CD14-positive monocyte (primary cell): Measurements from ENCODE around the gene ZNF557. TPM values are rescaled to one million over a fixed set of nuclear protein-coding genes. Genes with fewer than 3 reads are reported as not detected.
A peak's percentile ranks its signal among the peaks of the same experiment; 100 is the strongest.

ENCODE experiments used
- DNase-seq, 3 donors: peaks; one replicate each; pipeline ENCODE4 v3.0.0-alpha.2; 2011 to 2022
- H2AFZ ChIP-seq: 2 replicates; pipeline ENCODE4 v1.6.0; 2012; ENCODE audit warnings: mild to moderate bottlenecking, low read depth, low read length, inconsistent platforms; ENCODE audit not compliant: insufficient read depth, poor library complexity, severe bottlenecking
- H3K27ac ChIP-seq, 2 donors: 1 replicate in 1 of 2; 2 replicates in 1 of 2; pipeline ENCODE4 v1.5.1; 2012 to 2013; ENCODE audit warnings: low read length in 2 of 2, control low read depth in 1 of 2, inconsistent platforms in 1 of 2, low read depth in 1 of 2, mild to moderate bottlenecking in 1 of 2
- H3K27me3 ChIP-seq, 2 donors: one replicate each; pipeline versions ENCODE4 v1.6.0 to v1.6.1; 2011 to 2013; ENCODE audit warnings: low read length in 2 of 2; ENCODE audit not compliant: control insufficient read depth in 2 of 2, insufficient read depth in 2 of 2
- H3K36me3 ChIP-seq, 2 donors: replicated peaks in 1 of 2; 1 replicate in 1 of 2; 2 replicates in 1 of 2; pipeline versions ENCODE4 v1.5.1 to v1.6.1; 2012 to 2013; ENCODE audit warnings: low read length in 2 of 2, control low read depth in 1 of 2, inconsistent platforms in 1 of 2, mild to moderate bottlenecking in 1 of 2; ENCODE audit not compliant: insufficient read depth in 2 of 2, control insufficient read depth in 1 of 2
- H3K4me1 ChIP-seq, 2 donors: 1 replicate in 1 of 2; 2 replicates in 1 of 2; pipeline versions ENCODE4 v1.5.1 to v1.6.1; 2012 to 2013; ENCODE audit warnings: low read length in 2 of 2, control low read depth in 1 of 2, inconsistent platforms in 1 of 2, mild to moderate bottlenecking in 1 of 2, moderate library complexity in 1 of 2; ENCODE audit not compliant: insufficient read depth in 2 of 2, control insufficient read depth in 1 of 2
- H3K4me2 ChIP-seq: replicated peaks from 2 replicates; pipeline ENCODE3; 2012; ENCODE audit warnings: low read length, moderate library complexity, mild to moderate bottlenecking; ENCODE audit not compliant: poor library complexity, severe bottlenecking; ENCODE audit errors: extremely low read depth
- H3K4me3 ChIP-seq, 3 experiments: fragments of 200-600 bp in 1 of 3; sonication (generic) in 1 of 3; replicated peaks in 1 of 3; 1 replicate in 2 of 3; 2 replicates in 1 of 3; pipeline ENCODE4 v1.5.1; 2011 to 2013; ENCODE audit warnings: low read length in 3 of 3, mild to moderate bottlenecking in 3 of 3, control low read depth in 2 of 3, low read depth in 2 of 3, inconsistent platforms in 1 of 3, moderate library complexity in 1 of 3
- H3K79me2 ChIP-seq: 2 replicates; pipeline ENCODE4 v1.6.0; 2012; ENCODE audit warnings: mild to moderate bottlenecking, control low read depth, inconsistent platforms, low read length, moderate library complexity; ENCODE audit not compliant: insufficient read depth
- H3K9ac ChIP-seq: 2 replicates; pipeline ENCODE4 v1.6.0; 2017; ENCODE audit warnings: low read length, mild to moderate bottlenecking; ENCODE audit not compliant: insufficient read depth, poor library complexity, severe bottlenecking
- H3K9me3 ChIP-seq, 2 donors: replicated peaks in 1 of 2; 1 replicate in 1 of 2; 2 replicates in 1 of 2; pipeline versions ENCODE4 v1.5.1 to v1.6.1; 2012 to 2013; ENCODE audit warnings: low read length in 2 of 2, control low read depth in 1 of 2; ENCODE audit not compliant: control insufficient read depth in 1 of 2, insufficient read depth in 1 of 2
- H4K20me1 ChIP-seq: 2 replicates; pipeline ENCODE4 v1.6.0; 2012; ENCODE audit warnings: mild to moderate bottlenecking, low read length, control low read depth, moderate library complexity; ENCODE audit not compliant: insufficient read depth
- H3K27ac Mint-ChIP-seq, 7 donors: one replicate each; pipeline ENCODE4 v1.8.0; 2020; ENCODE audit warnings: mild to moderate bottlenecking in 7 of 7, mixed read lengths in 7 of 7, moderate library complexity in 6 of 7, inconsistent platforms in 2 of 7
- H3K27me3 Mint-ChIP-seq, 3 donors: one replicate each; pipeline ENCODE4 v1.8.0; 2021 to 2022; ENCODE audit warnings: low read depth in 3 of 3, mild to moderate bottlenecking in 3 of 3, mixed read lengths in 3 of 3, moderate library complexity in 3 of 3, inconsistent platforms in 1 of 3
- H3K36me3 Mint-ChIP-seq, 2 donors: one replicate each; pipeline ENCODE4 v1.8.0; 2020; ENCODE audit warnings: mixed read lengths in 2 of 2, inconsistent platforms in 1 of 2, mild to moderate bottlenecking in 1 of 2
- H3K4me1 Mint-ChIP-seq: one replicate; pipeline ENCODE4 v1.8.0; 2020; ENCODE audit warnings: mild to moderate bottlenecking, mixed read lengths
- H3K4me3 Mint-ChIP-seq, 2 donors: one replicate each; pipeline ENCODE4 v1.8.0; 2020; ENCODE audit warnings: mild to moderate bottlenecking in 2 of 2, mixed read lengths in 2 of 2, moderate library complexity in 1 of 2
- H3K9me3 Mint-ChIP-seq, 7 donors: one replicate each; pipeline ENCODE4 v1.8.0; 2020 to 2022; ENCODE audit warnings: mixed read lengths in 7 of 7, mild to moderate bottlenecking in 6 of 7, moderate library complexity in 6 of 7, inconsistent platforms in 2 of 7
- WGBS: methylation state at CpG from one replicate; pipeline ENCODE4 v1.1.5; 2013; ENCODE audit warnings: missing lambda C conversion rate; ENCODE audit not compliant: insufficient coverage; 5-methylcytosine and 5-hydroxymethylcytosine counted together
- intact Hi-C, 2 donors: fragments of 100-400 bp; cut with micrococcal nuclease; formaldehyde crosslinking; loops; one replicate each; pipeline versions ENCODE4 v1.15.0 to v1.15.1; 2023
- polyA plus RNA-seq, 3 donors: library from polyadenylated mRNA; depleted of rRNA in 1 of 3; unstranded in 2 of 3; stranded (reverse) in 1 of 3; fragments of 300-500 nt in 2 of 3; fragments of >200 nt in 1 of 3; fragmentation: Illumina TruSeq in 2 of 3; gene quantifications; 1 replicate in 2 of 3; 2 replicates in 1 of 3; pipeline ENCODE4 v1.2.3, GENCODE V29; 2012 to 2021
- TF ChIP-seq, protein P1 (sequence below): fragments of 200-600 bp; IDR thresholded peaks from one replicate; pipeline ENCODE4 v1.8.0; 2022; ENCODE audit warnings: antibody characterized with exemption, mild to moderate bottlenecking

The ZNF557 gene
- polyA plus RNA-seq, 3 donors: 0.87 to 3.4 (median 1.7) TPM

DNA sequence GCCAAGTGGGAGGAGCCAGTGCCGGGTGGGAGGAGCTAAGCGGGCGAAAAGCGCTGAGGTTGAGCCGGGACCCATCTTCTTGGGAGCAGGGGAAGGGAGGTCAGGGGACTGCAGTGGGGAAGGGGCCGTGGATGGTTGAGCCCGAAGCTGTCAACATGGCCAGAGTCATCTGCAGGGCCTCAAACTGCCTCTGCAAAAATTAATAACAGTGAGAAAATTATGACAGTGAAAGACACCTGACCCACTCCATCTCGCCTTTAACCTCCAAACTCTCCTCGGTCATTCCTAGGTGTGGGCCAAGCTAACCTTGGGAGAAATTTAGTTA is 30.1 kb downstream of the ZNF557 start:
- Histone ChIP-seq H2AFZ (peak overlapping the region; percentile 80), H3K27ac (peak overlapping the region; percentile 80), H3K36me3 (no peaks in the 10 kb centered on the region), H3K79me2 (no peaks in the 10 kb centered on the region), H3K4me1 (peaks cover 12 to 25% of the 10 kb centered on the region in 2 donors), H3K4me3 (peak overlapping the region; percentile 41 to 80 (median 45)), H3K9ac (peak overlapping the region; percentile 77), H3K27me3 (no peaks in the 10 kb centered on the region), H4K20me1 (no peaks in the 10 kb centered on the region), H3K9me3 (peaks cover 30 to 37% of the 10 kb centered on the region in 2 donors), H3K4me2 (peak overlapping the region; percentile 89)
- TF ChIP-seq, protein P1, sequence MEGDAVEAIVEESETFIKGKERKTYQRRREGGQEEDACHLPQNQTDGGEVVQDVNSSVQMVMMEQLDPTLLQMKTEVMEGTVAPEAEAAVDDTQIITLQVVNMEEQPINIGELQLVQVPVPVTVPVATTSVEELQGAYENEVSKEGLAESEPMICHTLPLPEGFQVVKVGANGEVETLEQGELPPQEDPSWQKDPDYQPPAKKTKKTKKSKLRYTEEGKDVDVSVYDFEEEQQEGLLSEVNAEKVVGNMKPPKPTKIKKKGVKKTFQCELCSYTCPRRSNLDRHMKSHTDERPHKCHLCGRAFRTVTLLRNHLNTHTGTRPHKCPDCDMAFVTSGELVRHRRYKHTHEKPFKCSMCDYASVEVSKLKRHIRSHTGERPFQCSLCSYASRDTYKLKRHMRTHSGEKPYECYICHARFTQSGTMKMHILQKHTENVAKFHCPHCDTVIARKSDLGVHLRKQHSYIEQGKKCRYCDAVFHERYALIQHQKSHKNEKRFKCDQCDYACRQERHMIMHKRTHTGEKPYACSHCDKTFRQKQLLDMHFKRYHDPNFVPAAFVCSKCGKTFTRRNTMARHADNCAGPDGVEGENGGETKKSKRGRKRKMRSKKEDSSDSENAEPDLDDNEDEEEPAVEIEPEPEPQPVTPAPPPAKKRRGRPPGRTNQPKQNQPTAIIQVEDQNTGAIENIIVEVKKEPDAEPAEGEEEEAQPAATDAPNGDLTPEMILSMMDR: no peak
- H3K27ac Mint-ChIP-seq: peak overlapping the region; percentile 91 to 96 (median 95)
- WGBS: 0% methylated on average over 5 of the region's 9 CpGs
- peaks cover 4 to 11% (median 7%) of the 10 kb centered on the region in 3 donors for H3K27me3 Mint-ChIP-seq
- H3K36me3 Mint-ChIP-seq: peaks cover 3 to 5% of the 10 kb centered on the region in 2 donors
- no peak for DNase-seq
- H3K9me3 Mint-ChIP-seq: peaks cover 24 to 43% (median 39%) of the 10 kb centered on the region in 7 donors
- intact Hi-C loops: no loop called here
- H3K4me1 Mint-ChIP-seq: peaks cover 15% of the 10 kb centered on the region
- peak overlapping the region; percentile 84 to 94 for H3K4me3 Mint-ChIP-seq

DNA sequence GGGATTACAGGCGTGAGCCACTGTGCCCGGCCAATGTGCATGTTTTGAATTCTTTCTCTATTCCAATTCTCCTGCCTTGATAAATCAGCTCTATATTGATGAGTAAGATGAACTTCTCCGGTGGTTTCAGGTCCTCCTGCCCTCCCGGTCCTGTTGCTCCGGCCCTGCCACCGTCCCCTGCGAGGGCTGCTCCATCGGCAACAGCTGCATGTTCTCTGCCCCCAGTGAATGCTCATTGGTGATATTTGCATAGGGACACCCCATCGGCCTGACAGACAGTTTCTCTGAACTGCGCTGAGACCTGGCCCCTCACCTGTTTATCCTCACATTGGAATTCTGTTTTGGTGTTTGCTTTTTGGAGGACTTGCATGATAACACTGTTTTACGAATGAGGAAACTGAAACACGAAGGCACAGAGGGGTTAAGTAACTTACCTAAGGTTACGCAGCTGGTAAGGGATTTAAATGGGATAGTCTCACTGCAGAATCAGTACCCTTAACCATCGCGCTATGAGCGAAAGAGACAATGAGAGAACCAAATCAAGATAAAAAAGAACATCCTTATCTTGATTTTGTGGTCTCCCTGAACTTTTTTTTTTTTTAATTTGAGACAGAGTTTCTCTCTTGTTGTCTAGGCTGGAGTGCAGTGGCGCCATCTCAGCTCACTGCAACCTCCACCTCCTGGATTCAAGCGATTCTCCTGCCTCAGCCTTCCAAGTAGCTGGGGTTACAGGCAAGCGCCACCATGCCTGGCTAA is 32.2 kb downstream of the ZNF557 start:
- Mint-ChIP-seq H3K4me3 (peak overlapping the region in 1 of 2 donors; percentile 32), H3K36me3 (peaks cover 0 to under 1% of the 10 kb centered on the region in 2 donors), H3K9me3 (peaks cover 11 to 22% (median 18%) of the 10 kb centered on the region in 7 donors), H3K4me1 (peaks cover 14% of the 10 kb centered on the region), H3K27me3 (peaks cover 4 to 11% (median 7%) of the 10 kb centered on the region in 3 donors), H3K27ac (no peak overlapping the region)
- Histone ChIP-seq H2AFZ (no peak overlapping the region), H3K4me2 (no peak overlapping the region), H3K4me3 (no peak overlapping the region), H3K9me3 (peaks cover 9 to 16% of the 10 kb centered on the region in 2 donors), H3K27ac (no peak overlapping the region), H3K27me3 (no peaks in the 10 kb centered on the region), H3K9ac (no peak overlapping the region), H3K36me3 (no peaks in the 10 kb centered on the region), H3K4me1 (peaks cover 30 to 46% of the 10 kb centered on the region in 2 donors), H4K20me1 (no peaks in the 10 kb centered on the region), H3K79me2 (no peaks in the 10 kb centered on the region)
- TF ChIP-seq, protein P1: no peak
- intact Hi-C loops: loop anchor here in 1 of 2 donors (5.0 kb wide), 1 partner anchor 241 kb away; no protein-coding TSS in a partner anchor
- no peak for DNase-seq
- WGBS: 80% methylated on average over 6 of the region's 19 CpGs
